Hepatocyte (in vitro differentiated cells): ENCODE data around the gene RABL6.

ENCODE experiments used
- CTCF ChIP-seq: fragments of 200-600 bp; sonication (generic); IDR thresholded peaks from 2 replicates; pipeline ENCODE4 v1.5.1; 2016; ENCODE audit warnings: antibody characterized with exemption, mild to moderate bottlenecking; ENCODE audit not compliant: poor library complexity
- EZH2phosphoT487 ChIP-seq: fragments of 200-600 bp; sonication (generic); IDR thresholded peaks from one replicate; pipeline ENCODE4 v1.6.1; 2018; ENCODE audit warnings: antibody characterized with exemption, mild to moderate bottlenecking, low read depth, moderate library complexity; ENCODE audit not compliant: unreplicated experiment, severe bottlenecking

- TF ChIP-seq CTCF (no peak), EZH2phosphoT487 (no peak)
These were observed 47.3 kb upstream of the RABL6 start for GRCh38 chr9:136760424-136760823.
